ENCODE results near the gene PTPRN2.

The PTPRN2 gene

DNA sequence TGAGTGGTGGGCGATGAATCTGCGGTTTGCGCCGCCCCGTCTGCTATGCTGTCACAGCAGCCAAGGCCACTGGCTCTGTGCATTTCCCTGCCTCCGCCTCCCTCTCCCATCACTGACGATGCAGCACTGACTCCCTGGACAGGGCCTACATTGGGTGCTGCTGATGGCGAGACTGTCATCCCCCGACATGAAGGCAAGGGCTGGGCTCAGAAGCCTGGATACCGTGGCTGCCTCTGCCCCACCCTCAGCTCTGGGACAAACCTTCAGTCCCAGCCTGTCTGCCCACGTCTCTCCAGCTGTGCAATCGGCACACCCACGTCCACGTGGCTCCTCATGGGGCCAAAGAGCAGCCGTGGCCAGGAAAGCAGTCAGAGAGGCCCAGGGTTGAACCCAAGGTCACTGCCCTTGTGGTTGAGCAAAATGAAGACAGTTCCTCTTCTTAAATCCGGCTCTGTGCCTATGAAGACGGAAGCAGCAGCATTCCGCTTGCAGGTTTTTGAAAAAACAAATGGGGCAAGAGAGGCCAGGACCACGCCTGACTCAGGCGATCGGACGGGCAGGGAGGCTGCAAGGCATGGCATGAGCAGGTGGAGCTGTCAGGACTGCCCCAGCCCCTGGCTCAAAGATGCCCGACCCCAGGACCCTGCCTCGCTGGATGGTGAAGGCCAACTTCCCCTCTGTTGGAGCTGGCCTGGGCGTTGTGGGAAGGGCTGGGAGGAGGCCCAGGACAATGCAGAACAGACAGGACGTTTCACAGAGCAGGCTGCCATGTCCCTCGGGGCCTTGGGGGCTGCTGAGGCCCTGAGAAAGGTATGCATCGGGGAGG is 733.3 kb downstream of the PTPRN2 start:
- DNase-seq (ENCODE audit: low read depth), result no peak
- no peak for TF ChIP-seq CTCF (conservative IDR thresholded peaks at IDR 0.05; ENCODE audit: low read depth, low read length)
- no peak overlapping the region for H3K4me3 ChIP-seq (ENCODE audit: low read depth, low read length)

DNA sequence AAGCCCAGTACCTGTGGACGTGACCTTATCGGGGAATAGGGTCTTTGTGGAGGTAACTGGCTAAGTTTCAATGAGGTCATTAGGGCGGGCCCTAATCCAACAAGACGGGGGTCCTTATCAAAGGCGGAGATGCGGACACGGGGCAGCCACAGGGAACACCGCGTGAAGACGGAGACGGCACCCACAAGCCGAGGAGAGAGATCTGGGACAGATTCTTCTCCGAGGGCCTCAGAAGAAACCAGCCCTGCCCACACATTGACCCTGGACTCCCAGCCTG is 733.9 kb downstream of the PTPRN2 start:
- DNase-seq (ENCODE audit: low read depth), result no peak
- H3K4me3 ChIP-seq (ENCODE audit: low read depth, low read length), result no peak overlapping the region
- TF ChIP-seq CTCF (conservative IDR thresholded peaks at IDR 0.05; ENCODE audit: low read depth, low read length), result no peak

- TF ChIP-seq CTCF (conservative IDR thresholded peaks at IDR 0.05; ENCODE audit: low read depth, low read length), result no peak
- DNase-seq (ENCODE audit: low read depth), result no peak
These were observed 734.4 kb downstream of the PTPRN2 start for GRCh38 chr7:157853076-157853788.

GRCh38 chr7:157851501-157852067 is 736.0 kb downstream of the PTPRN2 start:
- H3K4me3 ChIP-seq (ENCODE audit: low read depth, low read length), result no peak overlapping the region
- TF ChIP-seq CTCF (conservative IDR thresholded peaks at IDR 0.05; ENCODE audit: low read depth, low read length), result no peak
- DNase-seq (ENCODE audit: low read depth), result peak; percentile 40

More at GRCh38 chr7:157853076-157853788, 734.4 kb downstream of the PTPRN2 start:
- no peak overlapping the region for H3K4me3 ChIP-seq (ENCODE audit: low read depth, low read length)

GRCh38 chr7:157850481-157851444 is 736.9 kb downstream of the PTPRN2 start:
- H3K4me3 ChIP-seq (ENCODE audit: low read depth, low read length), result no peak overlapping the region
- no peak for DNase-seq (ENCODE audit: low read depth)
- TF ChIP-seq CTCF (conservative IDR thresholded peaks at IDR 0.05; ENCODE audit: low read depth, low read length), result no peak

DNA sequence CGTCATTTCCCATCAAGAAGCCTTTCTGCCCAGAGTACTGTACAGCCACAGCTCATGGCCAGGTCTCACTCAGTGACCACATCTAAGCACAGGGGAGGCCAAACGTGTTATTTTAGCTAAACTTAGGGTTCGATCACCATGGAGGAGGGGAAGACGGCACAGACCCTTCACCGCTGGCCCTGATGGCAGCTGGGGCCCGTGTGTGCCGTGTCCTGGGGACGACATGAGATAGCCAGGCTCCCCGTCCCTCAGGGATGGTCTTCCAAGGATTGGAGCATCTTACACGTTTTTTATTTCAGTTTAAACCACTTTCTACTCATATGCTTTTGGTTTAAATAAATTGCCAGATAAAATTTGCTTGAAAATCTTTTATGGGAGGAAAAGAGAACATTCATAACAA is 737.9 kb downstream of the PTPRN2 start:
- no peak for DNase-seq (ENCODE audit: low read depth)
- H3K4me3 ChIP-seq (ENCODE audit: low read depth, low read length), result no peak overlapping the region
- no peak for TF ChIP-seq CTCF (conservative IDR thresholded peaks at IDR 0.05; ENCODE audit: low read depth, low read length)

All from choroid plexus epithelial cell (primary cell).